K562 (cell line): ENCODE measurements around the gene DCST1.

Experiments used
- CBX1 ChIP-seq: sonication (generic); IDR thresholded peaks from 2 replicates; pipeline ENCODE4 v1.6.1; 2016; ENCODE audit warnings: antibody characterized with exemption, low read depth, mild to moderate bottlenecking
- CLOCK ChIP-seq: fragments of 250-450 bp; sonication (Bioruptor Pico); IDR thresholded peaks from 2 replicates; pipeline ENCODE4 v1.4.0; 2020; ENCODE audit warnings: mild to moderate bottlenecking, moderate library complexity, borderline replicate concordance
- EZH2 ChIP-seq: IDR thresholded peaks from 2 replicates; pipeline ENCODE4 v1.6.1; 2012; ENCODE audit warnings: low read depth, mild to moderate bottlenecking, inconsistent platforms, low read length, borderline replicate concordance
- MEF2A ChIP-seq: IDR thresholded peaks from 2 replicates; pipeline ENCODE4 v1.6.1; 2011; ENCODE audit warnings: low read depth, mild to moderate bottlenecking, low read length, moderate library complexity; ENCODE audit not compliant: control insufficient read depth
- PML ChIP-seq: IDR thresholded peaks from 2 replicates; pipeline ENCODE4 v1.6.1; 2012; ENCODE audit warnings: low read length, inconsistent platforms
- POLR2A ChIP-seq: fragments of 450-650 bp; conservative IDR thresholded peaks from 2 replicates; pipeline ENCODE4 v1.6.1; 2016
- POLR2AphosphoS5 ChIP-seq: IDR thresholded peaks from 2 replicates; pipeline ENCODE4 v1.6.1; 2011; ENCODE audit warnings: mild to moderate bottlenecking, low read depth, low read length, moderate library complexity; ENCODE audit not compliant: control insufficient read depth, insufficient read depth
- RAD21 ChIP-seq, 2 experiments: fragments of 250-450 bp in 1 of 2; fragments of 450-650 bp in 1 of 2; sonication (Bioruptor Pico) in 1 of 2; formaldehyde crosslinking in 1 of 2; IDR thresholded peaks in 1 of 2; conservative IDR thresholded peaks in 1 of 2; 2 replicates each; pipeline versions ENCODE4 v1.4.0 to v1.8.0; 2020 to 2022; ENCODE audit warnings: mild to moderate bottlenecking in 2 of 2, moderate library complexity in 1 of 2
- SIN3A ChIP-seq, 2 experiments: fragments of 150-350 bp in 1 of 2; IDR thresholded peaks; 2 replicates each; pipeline ENCODE4 v1.6.1; 2011 to 2016; ENCODE audit warnings: borderline replicate concordance in 2 of 2, low read depth in 2 of 2, low read length in 2 of 2, mild to moderate bottlenecking in 2 of 2, moderate library complexity in 2 of 2; ENCODE audit not compliant: control insufficient read depth in 1 of 2
- SMARCA5 ChIP-seq: fragments of 450-650 bp; IDR thresholded peaks from 2 replicates; pipeline ENCODE4 v1.6.1; 2016
- TSC22D4 ChIP-seq: fragments of 450-650 bp; IDR thresholded peaks from 2 replicates; pipeline ENCODE4 v1.6.1; 2016; ENCODE audit warnings: missing genetic modification characterization, missing biosample characterization, control low read depth
- ZBTB2 ChIP-seq: fragments of 450-650 bp; IDR thresholded peaks from 2 replicates; pipeline ENCODE4 v1.6.1; 2016; ENCODE audit warnings: antibody characterized with exemption
- ZFP36 ChIP-seq: fragments of 150-350 bp; IDR thresholded peaks from 2 replicates; pipeline ENCODE4 v1.6.1; 2018; ENCODE audit warnings: low read length, low read depth; ENCODE audit not compliant: partially characterized antibody
- ZNF146 ChIP-seq: IDR thresholded peaks from one replicate; pipeline ENCODE4 v1.6.1; 2018; ENCODE audit warnings: missing compliant biosample characterization; ENCODE audit not compliant: unreplicated experiment

- no peak for TF ChIP-seq ZFP36
- TF ChIP-seq RAD21 (CRISPR knock-in tag; conservative IDR thresholded peaks at IDR 0.05 in 1 of 2, IDR thresholded peaks at IDR 0.05 in 1 of 2) = no peak
- no peak for TF ChIP-seq SIN3A (IDR thresholded peaks at IDR 0.05; ENCODE audit: borderline replicate concordance in 2 of 2, control insufficient read depth in 1 of 2, low read depth in 2 of 2, low read length in 2 of 2)
- TF ChIP-seq CLOCK = no peak
- TF ChIP-seq PML = no peak
- no peak for TF ChIP-seq MEF2A
- no peak for TF ChIP-seq POLR2AphosphoS5
- no peak for TF ChIP-seq ZNF146
- TF ChIP-seq SMARCA5 = no peak
- no peak for TF ChIP-seq TSC22D4 (tag)
- TF ChIP-seq EZH2 = no peak
- no peak for TF ChIP-seq POLR2A
- no peak for TF ChIP-seq ZBTB2
- TF ChIP-seq CBX1 = no peak
These were observed 22.6 kb upstream of the DCST1 start for GRCh38 chr1:155011004-155011416.
